Muscle of back (tissue), 11 donors: Measurements from ENCODE around the gene XYLT1. TPM values are rescaled to one million over a fixed set of nuclear protein-coding genes. Genes with fewer than 3 reads are reported as not detected.

ENCODE experiments used
- DNase-seq, 3 donors: peaks; one replicate each; pipeline versions ENCODE4 v3.0.0 to v3.0.0-alpha.2; 2013
- polyA plus RNA-seq, 10 donors: library from polyadenylated mRNA; unstranded; fragments of 120-200 nt; gene quantifications; one replicate each; pipeline ENCODE4 v1.2.1, GENCODE V29; 2013; ENCODE audit not compliant: insufficient read length in 10 of 10

The XYLT1 gene
- polyA plus RNA-seq, 10 donors: 3.9 to 8.5 (median 6.4) TPM

DNA sequence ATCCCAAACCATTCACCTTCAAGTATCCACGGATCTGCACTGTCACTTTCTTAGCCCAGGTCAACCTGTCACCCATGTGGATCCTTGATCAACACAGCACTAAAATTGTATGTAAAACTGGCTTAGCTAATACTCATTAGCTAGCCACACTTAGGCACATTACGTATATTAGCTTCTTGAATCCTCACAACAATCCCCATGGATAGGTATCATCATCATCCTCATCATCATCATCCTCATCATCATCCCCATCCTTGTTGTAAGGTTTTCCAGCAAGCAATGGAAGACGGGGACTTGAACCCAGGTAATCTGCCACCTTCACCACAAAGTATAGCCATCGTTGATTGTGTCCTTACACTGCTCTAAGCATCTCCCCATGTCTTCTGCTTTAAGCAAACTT, 184.3 kb downstream of the XYLT1 start:
- no peak for DNase-seq

DNA sequence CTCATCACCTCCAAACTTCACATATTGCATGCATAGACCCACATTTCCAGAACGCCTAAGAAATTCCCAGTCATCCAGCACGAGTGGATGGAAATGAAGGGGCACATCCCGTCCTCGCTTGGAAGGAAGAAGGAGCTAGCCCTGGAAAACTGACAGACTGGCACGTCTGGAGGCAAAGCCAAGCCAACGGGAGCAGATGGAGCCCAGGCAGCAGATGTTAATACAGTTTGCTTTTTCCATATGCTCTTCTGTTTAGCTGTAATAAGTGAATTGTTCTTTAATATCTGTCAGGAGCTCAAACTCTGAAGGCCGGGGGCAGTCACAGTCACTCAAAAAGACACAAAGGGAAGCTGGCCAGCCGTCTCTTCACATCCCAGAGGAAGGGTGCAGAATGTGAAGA, 187.7 kb downstream of the XYLT1 start:
- DNase-seq: peak in 1 of 3 donors; percentile 68

DNA sequence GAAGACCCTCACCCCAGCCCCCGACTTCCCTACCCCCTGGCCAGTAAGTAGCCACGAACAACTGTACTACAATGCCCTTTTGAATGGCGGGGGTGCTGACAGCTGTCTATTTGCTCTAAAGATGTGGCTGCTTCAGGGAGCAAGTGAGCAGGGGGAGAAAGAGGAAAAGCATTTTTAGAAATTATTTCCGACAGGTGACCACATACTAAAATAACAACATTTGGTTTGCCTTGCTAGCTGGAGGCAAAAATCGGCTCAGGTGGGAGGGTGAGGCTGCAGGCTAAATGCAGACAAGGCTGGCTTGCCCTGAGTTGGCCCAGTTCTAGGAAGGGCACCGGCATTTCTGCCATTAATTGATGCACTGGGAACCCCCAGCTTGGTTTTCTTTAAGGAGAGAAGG, 188.5 kb downstream of the XYLT1 start:
- no peak for DNase-seq

DNA sequence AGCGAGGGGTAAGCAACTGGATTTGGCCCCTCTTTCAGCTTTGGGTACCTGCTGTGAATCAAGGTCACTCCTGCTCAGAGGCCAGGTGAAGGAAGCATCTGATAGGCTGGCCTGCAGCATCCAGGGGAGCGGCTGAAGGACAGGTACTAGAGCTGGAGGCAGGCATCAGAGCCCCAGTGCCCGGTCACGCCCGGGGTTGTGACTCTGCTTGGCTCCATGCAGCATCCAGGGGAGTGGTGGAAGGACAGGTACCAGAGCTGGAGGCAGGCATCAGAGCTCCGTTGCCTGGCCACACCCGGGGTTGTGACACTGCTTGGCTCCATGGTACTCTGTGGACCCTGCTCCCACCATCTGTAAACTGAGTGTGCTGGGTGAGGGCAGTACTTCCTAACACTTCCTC, 189.7 kb downstream of the XYLT1 start:
- DNase-seq: no peak

DNA sequence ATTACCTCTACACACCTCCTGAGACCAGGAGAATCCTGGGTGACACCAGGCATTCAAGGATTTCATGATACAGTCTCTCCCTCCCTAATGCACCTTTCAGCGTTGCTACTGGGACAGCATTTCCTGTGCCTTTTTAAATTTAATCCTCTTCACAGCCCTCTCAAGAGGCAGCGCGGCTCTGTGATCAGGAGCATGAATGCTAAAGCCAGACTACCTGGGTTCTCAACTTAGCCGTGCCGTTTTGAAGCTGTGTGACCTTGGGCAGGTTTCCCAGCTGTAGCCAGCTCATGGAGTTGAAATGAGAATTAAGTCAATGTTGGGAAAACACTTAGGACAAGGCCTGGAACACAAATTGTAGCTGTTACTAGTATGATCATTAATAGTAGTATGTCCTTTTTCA, 191.8 kb downstream of the XYLT1 start:
- DNase-seq: no peak

DNA sequence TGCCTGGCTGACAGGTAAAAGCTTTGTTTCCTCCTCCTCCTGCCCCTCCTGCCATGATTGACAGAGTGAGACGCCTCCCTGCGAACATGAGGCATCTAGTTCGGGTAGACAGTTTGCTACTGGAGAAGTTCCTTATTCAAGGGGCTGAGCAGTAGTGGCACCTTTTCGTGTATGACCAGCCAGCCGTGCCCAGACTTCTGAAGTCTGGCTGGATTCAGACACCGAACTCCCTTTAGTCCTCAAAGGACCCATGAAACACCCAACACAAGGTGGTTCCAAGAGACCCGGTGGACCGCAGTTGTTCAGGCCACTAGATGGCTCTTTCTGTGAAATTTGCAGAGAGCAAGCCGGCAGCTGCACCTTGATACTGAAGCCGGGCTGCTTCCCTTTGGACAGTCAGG, 192.8 kb downstream of the XYLT1 start:
- DNase-seq: peak in 1 of 3 donors; percentile 48

DNA sequence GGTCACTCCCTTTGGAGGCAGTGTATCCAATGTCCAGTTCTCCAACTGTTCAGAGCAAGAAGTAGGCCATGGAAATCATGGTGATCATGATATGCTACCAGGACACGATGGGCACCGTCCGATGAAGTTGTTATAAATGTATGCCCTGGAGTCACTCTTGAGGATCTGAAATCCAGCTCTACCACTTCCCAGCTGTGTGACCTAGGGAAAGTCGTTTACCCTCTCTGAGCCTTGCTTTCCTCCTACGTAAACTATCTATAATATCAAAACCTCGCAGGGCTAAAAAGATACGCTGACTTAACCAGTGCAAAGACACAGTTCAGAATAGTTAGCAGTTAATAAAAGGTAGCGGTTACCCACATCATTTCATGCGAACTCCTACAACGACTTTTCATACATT, 194.2 kb downstream of the XYLT1 start:
- no peak for DNase-seq

DNA sequence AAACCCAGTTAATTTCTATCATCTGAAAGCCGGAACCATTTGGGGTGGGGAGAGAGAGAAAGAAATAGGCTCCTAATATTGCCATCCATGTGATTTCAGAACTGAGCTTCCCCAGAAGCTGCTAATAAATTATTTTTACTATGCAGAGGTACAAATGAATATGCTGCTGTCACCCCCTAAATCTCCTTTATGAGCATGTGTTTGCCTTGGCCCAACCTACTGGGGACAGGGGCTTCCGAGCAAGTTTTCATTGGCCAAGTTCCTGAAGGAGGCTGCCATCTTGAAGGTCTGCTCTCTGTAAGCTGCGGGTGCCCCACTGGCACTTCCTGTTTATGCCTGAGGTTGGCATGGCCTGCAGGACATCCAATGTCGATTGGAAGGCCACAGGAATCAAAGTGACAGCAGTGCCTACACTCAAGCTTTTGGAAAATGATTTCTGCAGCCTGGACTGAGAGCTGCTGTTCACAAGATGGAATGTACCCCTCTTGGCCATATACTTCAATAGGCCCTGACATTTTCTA, 194.7 kb downstream of the XYLT1 start:
- DNase-seq: no peak

DNA sequence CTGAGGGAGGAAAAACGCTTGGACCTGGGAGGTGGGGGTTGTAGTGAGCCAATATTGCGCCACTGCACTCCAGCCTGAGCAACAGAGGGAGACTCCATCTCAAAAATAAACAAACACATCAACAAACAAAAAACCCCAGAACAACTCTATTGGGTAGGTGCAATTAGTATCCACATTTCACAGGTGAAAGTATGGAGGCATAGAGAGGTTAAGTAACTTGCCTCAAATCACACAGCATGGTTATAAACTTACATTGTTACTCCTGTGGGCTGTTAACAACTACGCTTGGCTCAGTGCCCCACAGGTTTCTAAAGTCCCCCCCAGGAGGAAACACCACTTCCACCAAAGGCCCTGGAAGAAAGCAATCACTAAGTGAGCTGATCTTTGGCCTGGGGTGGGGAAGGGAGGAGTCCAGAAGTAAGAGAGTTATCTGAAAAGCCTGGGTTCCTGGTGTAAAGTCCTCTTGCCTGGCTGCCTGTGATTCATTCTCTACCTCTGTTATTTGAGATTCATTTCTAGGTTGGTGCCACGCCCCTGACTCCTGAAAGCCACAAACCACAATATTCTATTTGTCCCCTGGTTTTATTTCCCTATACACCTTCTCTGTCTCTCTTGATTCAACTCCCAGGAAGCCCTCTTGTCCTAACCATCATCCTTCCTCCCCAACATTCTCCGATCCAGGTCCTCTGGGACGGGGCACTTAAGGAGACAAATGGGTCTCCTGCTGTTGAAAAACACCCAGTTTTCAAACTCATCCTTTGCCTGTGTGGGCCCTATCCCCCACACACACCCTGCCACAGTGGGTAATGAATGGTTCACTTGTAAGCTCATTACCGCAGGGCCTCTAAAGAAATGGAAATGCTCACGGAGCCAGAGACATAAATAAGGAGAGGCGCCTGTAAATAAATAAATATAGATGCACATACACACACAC, 195.4 kb downstream of the XYLT1 start:
- no peak for DNase-seq

DNA sequence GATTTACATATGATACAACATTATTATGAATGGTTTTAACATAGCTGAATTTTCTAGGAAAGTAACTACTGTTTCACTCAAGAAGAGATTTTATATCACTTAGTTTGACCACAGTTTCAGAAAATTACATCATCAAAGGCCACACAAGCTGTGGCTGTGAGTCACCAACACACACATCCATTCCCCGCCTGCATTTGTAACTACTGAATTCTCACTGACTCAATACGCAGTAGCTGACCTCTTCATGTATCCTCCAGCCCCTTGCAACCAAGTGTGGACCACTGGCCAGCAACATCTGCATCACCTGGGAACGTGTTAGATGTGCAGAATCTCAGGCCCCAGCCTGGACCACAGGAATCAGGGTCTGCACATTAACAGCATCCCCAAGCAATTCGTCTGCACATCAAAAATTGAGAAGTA, 197.6 kb downstream of the XYLT1 start:
- peak in 1 of 3 donors; percentile 77 for DNase-seq

DNA sequence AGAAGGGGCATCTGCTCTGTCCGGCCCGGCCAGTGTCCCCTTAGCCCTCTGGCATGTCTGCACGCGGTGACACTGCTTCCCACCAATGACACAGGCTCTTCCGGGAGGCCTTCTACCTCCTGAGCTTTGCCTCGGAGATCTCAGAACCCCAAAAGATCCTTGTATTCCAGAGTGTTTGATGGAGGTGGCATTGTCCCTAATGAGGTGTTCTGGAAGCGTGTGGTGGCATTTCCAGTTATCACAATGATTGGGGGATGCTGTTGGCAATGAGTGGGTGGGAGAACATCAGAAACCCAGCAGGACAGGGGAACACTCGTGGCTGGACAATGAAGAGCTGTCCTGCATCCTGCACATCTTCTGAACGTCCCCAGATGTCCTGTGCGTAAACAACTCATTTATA, 198.0 kb downstream of the XYLT1 start:
- no peak for DNase-seq

DNA sequence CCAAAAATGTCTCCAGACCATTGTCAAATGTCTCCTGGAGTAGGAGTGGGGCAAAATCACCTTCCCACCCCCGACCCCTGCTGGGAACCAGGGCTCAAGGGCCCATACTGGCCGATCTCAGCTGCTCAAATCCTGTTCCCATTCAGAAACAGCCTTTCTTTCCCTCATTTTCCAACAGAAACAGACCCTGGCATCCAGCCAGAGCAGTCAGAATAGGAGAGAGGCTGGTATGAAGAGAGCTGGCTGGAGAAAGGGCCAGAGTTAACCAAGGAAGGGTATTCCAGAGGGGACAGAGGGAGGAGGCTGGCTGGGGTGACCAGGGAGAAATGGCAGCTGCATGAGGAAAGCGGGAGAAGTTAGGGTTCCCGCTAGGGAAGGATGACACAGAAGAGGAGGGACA, 199.1 kb downstream of the XYLT1 start:
- DNase-seq: peak in 1 of 3 donors; percentile 65

DNA sequence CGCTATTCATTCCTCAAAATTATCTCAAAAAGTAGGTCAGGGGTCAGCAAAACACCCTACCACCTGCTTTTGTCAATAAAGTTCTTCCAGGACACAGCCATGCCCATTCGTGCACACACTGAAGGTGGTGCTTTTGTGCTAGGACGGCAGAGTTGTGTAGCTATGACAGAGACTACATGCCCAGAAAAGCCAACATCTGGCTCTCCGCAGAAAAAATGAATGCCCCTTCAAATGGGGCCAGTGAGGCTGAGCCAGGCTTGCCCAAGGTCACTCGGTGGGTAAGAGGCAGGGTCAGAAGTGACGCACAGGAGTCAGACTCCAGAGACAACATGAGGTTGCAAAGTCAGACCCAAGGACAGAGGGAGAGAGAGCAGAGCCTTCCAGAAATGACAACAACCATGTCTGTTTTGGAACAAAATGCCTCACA, 200.1 kb downstream of the XYLT1 start:
- no peak for DNase-seq

DNA sequence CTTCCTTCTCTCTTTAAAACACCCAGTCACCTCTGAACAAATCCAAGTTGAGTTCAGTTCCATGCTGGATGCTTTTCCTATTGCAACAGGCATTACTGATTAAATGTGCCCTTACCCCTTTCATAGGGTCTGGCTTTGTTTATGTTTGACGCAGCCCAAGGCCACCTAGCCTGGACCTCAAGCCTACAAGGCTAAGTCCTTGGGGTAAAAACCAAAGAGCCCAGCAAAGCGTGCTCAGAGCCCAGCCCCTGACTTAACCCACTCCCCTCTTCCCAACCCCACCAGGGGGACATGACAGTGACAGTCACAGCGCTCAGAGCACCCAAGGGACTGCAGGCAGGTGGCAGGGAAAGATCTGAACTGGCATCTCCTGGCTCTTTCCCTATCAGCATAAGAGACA, 200.6 kb downstream of the XYLT1 start:
- no peak for DNase-seq

DNA sequence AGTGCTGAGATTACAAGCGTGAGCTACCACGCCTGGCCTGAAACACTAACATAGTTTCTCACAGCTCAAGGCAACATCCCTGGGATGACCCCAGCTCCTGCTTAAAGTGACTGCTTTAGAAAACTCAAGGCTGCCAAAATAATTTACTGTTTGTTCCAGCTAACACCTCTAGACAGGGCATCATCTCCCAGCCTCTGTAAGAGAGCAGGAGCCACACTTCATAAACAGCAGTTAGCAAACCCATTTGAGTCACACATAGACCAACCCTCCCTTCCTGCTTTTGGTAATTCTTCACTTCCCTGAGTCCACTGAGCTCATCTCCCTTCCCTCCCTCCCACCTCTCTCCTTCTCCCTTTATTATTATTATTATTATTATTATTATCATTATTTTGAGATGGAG, 201.3 kb downstream of the XYLT1 start:
- DNase-seq: no peak

DNA sequence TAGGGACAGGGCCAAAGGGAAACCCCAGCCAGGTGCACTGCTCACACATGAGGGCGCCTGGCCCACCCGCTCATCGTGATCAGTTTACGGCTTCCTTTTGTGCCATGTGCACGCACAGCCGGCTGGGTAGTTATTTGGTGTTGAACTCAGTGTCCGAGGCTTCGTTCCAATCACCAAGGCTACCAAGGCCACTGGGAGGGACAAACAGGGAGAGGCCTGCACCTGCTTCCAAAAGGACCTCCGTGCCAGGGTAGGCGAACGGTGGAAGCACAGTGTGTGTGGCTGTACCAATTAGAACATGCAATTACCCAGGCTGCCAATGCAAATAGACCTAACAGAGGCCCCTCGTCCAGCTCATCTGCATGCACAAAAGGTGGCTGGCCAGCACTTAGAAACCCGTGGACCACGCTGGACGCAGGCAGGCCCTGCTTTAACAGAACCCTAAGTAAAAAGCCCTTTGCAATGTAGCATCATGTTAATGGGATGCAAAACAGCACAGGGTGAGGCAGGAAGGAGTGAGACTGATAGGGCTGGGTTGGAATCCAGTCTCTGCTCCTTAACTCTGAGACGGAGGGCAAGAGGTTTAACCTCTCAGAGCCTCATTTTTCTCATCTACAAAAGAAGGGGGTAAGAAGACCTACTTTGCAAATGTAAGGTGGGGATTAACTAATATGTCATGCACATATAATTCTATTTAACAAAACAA, 204.0 kb downstream of the XYLT1 start:
- peak in 2 of 3 donors; percentile 31 to 51 for DNase-seq

DNA sequence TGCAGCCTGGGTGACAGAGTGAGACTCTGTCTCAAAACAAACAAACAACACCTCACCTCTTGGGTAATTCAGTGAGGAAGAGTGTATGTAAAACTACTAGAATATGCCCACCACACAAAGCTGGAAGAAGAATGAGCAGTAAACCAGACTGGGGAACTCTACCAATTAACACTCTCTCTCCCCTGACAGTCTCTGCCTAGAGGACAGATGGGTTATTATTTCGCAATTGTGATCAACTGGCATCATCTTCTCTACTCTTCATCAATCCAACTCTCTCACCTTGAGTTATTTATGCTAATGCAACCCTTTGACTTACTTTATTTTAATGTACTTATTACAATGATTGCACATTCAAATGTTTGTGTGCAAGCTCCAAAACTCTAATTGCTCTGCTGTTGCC, 205.6 kb downstream of the XYLT1 start:
- no peak for DNase-seq

DNA sequence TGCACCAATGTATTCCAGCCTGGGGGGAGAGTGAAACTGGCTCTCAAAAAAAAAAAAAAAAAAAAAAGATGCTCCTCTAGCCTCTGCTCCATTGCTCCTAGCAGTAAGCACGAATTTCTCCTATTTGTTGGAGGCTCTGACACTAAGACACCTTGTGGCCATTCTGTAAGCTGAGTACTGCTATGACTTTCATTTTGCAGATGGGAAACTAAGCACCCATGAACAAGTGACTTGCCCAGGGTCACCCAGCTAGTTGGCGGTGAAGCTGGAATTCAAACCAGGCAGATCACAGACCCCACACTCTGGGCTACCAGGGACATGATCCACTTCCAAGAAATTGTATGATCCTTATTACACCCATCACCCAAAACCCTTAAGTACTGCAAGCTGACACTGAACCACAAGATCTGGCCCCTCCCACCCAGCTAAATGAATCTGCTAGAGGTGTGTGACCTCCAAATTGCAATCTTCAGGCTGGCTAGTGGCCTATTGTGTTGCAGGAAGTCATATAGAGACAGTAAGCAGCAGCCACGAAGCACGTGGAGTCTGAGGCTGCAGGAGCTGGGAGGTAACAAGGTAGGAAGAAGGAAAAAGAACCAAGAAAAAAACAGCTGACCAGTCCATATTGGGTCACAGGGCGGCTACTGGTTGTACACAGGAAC, 209.4 kb downstream of the XYLT1 start:
- DNase-seq: no peak

DNA sequence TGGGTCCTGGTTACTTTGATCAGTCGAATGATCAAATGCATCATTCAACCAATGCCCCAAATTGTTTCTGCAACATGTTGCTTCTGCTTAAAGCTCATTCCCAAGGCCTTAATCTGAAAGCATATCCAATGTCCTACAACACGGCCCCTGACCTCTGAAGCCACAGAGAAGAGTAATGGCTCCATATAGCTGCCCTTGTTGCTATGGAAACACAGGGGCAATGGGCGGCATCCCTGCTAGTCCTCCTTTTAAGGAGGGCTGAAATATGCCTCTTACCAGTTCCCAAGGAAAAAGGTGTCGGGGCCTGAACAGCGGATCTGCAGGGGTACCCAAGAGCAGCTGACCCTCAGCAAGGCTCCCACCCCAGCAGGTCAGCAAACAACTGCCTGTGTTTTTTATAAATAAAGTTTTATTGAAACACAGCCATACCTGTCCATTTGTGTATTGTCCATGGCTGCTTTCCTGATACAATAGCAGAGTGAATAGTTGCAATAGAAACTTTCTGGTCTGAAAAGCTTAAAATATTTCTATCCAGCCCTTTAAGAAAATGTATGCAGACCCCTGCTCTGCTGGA, 210.4 kb downstream of the XYLT1 start:
- DNase-seq: no peak

DNA sequence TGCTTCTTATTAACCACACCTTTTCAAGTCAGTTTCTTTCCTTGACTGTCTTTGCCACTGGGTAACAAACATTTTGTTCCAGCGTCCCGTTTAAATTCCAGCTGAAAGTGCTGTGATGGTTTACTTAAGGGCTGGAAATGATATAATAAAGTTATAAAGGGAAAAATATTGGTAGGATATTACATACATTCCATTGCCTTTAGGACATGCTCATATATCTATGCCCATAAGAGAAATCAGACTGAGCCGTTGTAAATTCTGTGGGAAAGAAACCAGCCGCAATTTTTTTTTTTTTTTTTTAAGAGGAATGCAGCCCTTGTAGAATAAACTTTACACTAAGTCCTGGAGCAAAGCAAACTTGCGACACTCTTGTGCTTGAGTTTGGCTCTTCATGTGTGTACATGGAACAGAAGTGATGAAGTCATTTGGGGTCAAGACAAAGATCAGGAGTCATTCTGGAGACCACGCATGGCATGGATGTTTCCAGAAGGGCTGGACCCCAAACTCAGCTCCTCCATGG, 210.9 kb downstream of the XYLT1 start:
- no peak for DNase-seq

DNA sequence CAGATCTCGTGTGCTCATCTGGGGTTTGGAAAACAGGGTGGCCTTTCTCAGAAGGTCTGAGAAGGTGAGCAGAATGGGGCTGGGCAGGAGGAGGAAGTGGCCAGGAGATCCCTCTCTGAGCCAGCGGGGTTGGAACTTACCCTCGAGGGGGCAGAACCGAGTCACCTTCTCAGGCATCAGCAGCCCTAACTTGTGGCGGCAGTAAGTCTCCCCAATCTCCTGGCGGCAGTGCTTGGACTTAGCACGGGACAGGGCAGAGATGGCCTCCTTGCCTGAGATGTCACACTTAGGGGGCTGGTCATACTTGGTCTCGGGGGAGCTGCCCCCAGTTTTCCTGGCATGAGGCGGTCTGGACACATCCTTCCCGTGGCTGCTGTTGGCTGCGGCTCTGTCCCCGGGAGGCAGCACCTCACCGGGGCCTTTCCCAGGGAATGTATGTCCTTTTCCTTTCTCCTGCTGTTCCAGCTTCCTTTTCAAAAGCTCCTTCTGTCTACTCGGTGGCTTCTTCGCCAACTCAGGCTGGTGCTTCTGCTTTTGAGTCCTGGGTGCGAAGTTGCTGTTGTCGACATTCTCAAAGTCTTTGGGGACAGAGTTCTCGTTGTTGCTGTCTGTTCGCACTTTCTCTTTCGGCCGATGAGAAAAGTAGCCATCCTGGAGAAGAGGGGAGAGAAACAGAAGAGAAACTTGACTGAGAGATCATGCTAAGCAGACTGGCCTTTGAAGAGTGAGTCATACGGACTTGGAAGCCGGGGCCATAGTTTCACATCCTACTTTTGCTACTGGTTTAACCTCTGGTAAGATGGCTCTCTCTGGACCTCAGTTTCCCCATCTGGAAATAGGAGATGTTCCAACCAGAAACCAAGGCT, 211.7 kb downstream of the XYLT1 start:
- peak in 1 of 3 donors; percentile 34 for DNase-seq
